Ecto neural progenitor cell (in vitro differentiated cells): ENCODE data around the gene PRKCZ.

Experiments
- DNase-seq: peaks from one replicate; pipeline ENCODE4 v3.0.0-alpha.2; 2018; ENCODE audit warnings: low spot score

The PRKCZ gene

GRCh38 chr1:2024887-2025286 lies 25.3 kb upstream of the PRKCZ start:
- DNase-seq = no peak

GRCh38 chr1:2025491-2025981 lies 24.7 kb upstream of the PRKCZ start:
- DNase-seq = no peak

DNA sequence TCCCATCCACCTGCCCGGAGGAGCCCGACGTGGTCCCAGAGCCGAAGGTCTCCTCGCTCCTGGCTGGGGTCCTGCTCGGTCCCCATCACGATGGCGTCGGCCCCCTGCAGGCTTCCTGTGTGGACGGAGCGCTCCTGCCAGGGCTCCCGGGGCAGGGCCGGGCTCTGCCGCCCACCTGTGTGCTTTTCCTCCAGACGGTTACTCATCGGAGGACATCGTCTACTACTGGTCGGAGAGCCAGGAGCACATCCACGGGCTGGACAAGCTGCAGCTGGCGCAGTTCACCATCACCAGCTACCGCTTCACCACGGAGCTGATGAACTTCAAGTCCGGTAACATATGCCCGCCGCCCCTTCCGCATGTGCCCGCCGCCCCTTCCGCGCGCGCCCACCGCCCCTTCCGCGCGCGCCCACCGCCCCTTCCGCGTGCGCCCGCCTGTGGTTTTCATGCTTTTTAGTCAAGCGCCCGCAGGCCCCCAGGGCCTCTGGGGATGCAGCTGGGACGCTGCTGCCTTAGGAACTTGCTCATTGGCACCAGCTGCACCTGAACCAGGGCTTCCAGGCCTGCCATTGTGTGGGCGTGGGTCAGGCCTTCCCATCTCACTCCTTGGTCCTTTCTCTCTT lies 22.1 kb upstream of the PRKCZ start:
- DNase-seq = no peak

DNA sequence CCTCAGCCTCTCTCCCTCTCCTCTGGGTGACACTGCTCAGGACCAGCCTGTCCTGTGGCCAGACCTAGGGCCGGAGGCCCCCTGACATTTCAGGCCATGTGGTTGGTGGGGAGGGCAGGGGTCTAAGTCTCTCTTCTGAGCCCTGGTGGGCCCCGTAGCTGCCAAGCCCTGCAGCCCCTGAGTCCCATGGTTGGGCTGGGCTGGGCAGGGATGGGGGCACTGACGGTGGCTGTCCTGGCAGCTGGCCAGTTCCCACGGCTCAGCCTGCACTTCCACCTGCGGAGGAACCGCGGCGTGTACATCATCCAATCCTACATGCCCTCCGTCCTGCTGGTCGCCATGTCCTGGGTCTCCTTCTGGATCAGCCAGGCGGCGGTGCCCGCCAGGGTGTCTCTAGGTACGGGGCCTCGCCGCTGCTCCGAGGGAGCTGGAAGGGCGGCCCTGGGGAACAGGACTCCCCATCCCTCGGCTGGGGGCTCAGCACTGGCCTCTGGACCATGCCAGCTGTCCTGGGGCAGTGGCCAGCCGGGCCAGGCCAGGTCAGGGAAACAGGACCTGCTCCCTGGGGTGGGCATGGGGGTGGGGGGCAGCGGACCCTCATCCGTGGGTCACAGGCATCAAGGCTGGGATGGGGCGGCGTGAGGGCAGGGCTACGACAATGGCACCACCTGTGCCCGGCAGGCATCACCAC lies 21.2 kb upstream of the PRKCZ start:
- DNase-seq = no peak

- no peak for DNase-seq
Observed at GRCh38 chr1:2029561-2029960, 20.6 kb upstream of the PRKCZ start.

DNA sequence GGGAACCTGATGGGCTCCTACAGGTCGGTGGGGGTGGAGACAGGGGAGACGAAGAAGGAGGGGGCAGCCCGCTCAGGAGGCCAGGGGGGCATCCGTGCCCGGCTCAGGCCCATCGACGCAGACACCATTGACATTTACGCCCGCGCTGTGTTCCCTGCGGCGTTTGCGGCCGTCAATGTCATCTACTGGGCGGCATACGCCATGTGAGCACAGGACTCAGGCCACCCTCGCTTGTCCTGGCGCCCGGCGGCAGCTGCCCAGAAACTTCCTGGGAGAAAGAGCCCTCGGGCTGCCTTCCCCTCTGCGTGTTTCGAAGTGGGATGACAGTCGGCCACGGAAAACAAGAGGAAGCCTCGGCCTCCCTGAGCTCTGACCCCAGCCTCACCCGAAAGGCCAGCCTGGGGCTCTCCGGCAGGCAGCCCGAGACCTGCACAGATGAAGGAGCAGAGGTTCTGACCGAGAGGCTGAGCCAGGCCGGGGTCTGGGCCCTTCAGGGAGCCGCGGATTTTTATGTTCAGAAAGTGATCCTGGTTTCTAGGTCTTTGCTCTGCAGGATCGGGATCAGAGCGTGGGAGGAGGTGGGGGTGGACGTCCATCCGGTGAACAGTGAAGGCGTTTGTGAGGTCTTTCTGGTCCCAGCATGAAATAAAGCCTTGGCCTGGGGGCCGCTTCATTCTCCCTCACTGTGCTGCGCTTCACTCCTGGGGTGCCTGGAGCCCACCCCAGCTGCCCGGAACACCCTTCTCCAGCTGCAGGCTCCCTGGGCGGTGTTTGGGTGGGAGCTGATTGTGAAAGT lies 19.9 kb upstream of the PRKCZ start:
- no peak for DNase-seq

GRCh38 chr1:2031546-2032540 lies 18.4 kb upstream of the PRKCZ start:
- DNase-seq = no peak

DNA sequence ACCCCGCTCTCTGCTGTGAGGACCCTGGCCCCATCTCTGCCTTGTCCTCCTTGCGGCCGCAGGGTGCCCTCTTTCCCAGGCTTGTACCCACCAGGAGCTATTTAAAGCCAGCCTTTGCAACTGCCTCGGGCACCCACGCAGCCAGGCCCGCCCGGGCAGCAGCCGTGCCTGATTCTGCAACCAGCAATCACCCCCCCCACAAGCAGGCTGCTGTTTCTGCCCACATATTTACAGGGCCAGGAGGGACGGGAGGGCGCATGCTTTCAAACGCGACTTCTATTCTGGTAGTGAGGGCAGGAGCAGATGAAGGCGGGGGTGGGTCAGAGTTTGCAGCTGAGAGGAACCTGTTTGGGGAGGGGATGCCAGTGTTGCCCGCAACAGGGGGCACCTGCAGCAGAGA lies 17.5 kb upstream of the PRKCZ start:
- no peak for DNase-seq

- no peak for DNase-seq
Observed at GRCh38 chr1:2033165-2033564, 17.0 kb upstream of the PRKCZ start.

DNA sequence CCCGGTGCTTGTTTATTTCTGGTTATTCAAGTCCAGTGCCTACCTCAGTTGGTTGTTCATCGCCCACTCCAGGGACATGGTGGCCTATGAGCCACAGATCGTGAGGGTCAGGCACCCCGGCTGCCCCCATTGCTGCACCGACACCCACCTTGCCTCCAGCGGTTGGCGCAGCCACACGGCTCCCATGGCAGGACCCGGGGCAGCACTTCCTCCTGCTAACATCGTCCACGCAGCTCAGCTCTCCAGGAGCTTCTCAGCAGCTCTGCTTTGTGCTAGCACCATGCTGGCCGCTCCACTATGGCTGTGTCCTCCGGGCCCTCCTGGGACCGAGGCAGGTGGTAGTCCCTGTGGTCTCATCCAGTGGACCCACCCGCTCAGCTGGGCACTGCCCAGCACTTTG lies 13.9 kb upstream of the PRKCZ start:
- DNase-seq = no peak

- DNase-seq = no peak
Observed at GRCh38 chr1:2037314-2037979, 12.8 kb upstream of the PRKCZ start.

DNA sequence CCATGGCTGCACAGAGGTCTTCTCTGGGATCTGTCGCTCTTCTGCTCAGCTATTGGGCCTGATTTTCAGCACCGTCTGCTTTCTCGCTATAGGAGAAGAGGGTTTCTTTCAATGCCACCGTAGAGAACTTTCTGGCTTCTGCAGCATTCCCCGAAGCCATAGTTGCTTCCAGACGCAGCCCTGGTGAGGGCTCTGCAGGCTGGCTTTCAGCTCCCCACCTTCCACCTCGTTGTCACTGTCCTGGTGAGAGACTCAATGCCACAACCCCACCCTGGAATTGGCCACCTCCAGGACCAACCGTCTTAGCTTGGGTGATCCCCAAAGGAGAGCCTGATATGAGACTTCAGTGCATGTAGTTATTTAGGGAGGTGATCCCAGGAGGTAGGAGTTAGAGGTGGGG lies 12.0 kb upstream of the PRKCZ start:
- no peak for DNase-seq

DNA sequence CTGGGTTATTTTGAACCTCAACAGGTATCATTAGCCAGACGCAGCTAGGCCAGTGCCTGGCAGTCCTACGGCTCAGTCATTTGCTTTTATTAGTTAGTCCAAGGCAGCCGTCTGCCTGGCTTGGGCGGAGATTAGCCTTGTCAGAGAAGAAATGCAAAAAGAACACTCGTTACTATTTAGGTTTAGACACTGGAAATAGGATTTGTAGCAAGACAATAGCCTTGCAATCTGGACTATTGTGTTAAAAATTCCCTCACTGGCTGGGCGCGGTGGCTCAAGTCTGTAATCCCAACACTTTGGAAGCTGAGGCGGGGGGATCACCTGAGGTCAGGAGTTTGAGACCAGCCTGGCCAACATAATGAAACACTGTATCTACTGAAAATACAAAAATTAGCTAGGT lies 11.0 kb upstream of the PRKCZ start:
- no peak for DNase-seq

DNA sequence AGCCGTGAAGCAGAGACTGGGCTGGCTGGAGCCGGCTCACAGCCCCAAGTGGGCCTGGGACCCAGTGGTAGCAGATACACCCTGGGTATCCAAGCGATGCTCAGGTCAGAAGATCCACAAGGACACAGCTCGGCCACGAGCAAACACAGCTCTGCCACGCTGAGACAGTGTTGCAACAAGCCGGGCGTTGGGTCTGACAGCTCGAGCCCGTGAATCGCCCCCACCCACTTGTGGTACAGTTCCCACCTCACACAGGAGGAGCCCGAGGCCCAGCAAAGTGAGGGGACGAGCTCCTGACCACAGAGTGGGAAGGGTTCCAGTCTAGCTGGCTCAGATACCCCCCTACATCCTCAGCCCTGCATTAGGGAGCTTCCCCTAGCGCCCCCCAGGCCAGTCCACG lies 8.9 kb upstream of the PRKCZ start:
- no peak for DNase-seq

- DNase-seq = no peak
Observed at GRCh38 chr1:2041887-2042286, 8.3 kb upstream of the PRKCZ start.

GRCh38 chr1:2042830-2043773 lies 7.1 kb upstream of the PRKCZ start:
- no peak for DNase-seq

DNA sequence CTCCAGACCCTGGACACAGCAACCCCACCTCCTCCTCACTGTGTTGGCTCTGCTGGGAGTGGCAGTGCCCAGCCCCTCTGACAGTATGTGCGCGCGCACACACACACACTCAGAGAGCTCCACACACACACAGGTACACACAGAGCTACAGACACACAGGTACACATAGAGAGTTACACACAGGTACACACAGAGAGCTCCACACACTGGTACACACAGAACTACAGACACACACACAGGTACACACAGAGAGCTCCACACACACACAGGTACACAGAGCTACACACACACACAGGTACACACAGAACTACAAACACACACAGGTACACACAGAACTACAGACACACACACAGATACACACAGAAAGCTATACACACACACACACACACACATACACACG lies 6.3 kb upstream of the PRKCZ start:
- no peak for DNase-seq

- peak; percentile 88 for DNase-seq
Observed at GRCh38 chr1:2044510-2045319, 5.5 kb upstream of the PRKCZ start.

DNA sequence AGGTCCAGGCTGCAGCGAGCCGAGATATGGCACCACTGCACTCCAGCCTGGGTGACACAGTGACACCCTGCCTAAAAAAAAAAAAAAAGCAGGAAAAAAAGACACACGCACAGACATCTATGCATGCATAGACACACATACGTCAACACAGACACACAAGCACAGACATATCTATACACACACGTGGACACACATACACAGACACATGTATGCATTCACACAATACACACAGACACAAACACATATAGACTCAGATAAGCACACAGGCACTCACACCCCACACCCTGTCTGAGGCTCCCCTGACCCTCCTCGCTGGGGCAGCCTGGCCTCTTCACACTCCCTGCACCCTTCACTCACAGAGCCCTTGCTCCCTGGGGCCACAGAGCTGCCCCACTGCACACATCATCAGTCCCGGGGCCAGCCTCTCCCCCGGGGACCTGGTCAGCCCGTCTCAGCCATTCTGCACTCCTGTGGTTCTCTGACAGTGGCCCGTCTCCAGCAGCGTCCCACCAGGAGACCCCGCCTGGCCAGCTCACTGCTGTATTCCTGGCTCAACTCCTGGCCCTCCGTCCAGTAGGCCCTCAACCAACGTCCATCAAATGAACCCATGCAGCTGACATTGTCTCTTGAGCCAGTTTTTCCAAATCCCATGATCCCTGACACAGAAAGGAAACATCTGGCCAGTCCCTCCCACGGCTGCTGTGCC lies 4.6 kb upstream of the PRKCZ start:
- no peak for DNase-seq
